Nasal cavity respiratory epithelium epithelial cell of viscerocranial mucosa (primary cell): ENCODE data around the gene LRRC40. TPM values are rescaled to one million over a fixed set of nuclear protein-coding genes. Genes with fewer than 3 reads are reported as not detected.

Source experiments
- total RNA-seq: library from RNA; depleted of rRNA; stranded (reverse); fragments of >200 nt; gene quantifications from 2 replicates; pipeline ENCODE4 v1.2.3, GENCODE V29; 2014

LRRC40 gene
- 18.1 and 22.9 TPM in 2 replicates for total RNA-seq

GRCh38 chr1:70205434-70206118 lies at the start of gene LRRC40:
TSS of gene LRRC40 (minus strand) at chr1:70205579. CDS start at chr1:70205540, 39 bp downstream.

DNA sequence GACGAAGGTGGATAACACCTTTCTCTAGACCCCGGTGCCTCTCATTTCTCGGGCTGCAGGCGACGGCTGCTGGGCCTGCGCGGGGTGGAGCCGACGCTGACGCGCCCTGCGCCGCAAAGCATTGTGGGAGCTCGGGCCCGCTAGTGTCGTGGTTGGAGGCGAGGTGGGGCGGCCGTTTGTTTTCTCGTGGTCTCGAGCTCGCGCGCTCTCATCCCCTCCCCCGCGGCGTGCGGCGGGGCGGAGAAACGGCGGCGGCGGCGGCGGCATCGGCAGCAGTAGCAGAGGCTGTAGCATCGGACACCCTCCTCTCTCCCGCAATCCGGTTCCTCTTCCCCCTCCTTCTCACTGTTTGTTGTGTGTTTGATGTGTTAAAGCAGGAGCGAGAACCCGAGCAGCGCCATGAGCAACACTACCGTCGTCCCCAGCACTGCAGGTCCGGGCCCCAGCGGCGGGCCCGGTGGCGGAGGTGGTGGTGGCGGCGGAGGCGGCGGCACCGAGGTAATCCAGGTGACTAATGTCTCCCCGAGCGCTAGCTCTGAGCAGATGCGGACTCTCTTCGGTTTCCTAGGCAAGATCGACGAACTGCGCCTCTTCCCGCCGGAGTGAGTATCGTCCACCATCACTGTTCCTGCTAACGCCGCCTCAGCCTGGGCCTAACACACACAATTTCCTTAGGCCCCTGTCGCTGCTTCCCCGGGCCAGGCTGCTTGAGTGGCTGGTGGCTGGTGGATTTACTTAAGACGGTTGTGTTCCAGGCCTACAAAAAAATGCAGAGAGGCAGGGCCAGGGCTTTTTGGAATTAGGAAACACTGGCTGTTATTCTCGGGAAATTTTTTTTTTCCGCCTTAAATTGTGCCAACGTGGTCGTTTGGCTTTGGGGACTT lies 16.1 kb upstream of the LRRC40 start, which contains the start of gene SRSF11:
TSS of gene SRSF11 (plus strand) at position 143 of the 884 bp plus-strand sequence. CDS start at position 400, 257 bp downstream.

Other genes with a start within 250 kb of the LRRC40 start
- gene SRSF11, start 15.8 kb upstream of the LRRC40 start, total RNA-seq: 78.6 and 130 TPM in 2 replicates
- 25.3 and 30.8 TPM in 2 replicates for gene ANKRD13C, start 149.1 kb upstream of the LRRC40 start, total RNA-seq
- 14.7 and 38.3 TPM in 2 replicates for gene CTH, start 205.7 kb upstream of the LRRC40 start, total RNA-seq